IMR-90 (cell line): ENCODE measurements around the gene MMP25. TPM values are rescaled to one million over a fixed set of nuclear protein-coding genes. Genes with fewer than 3 reads are reported as not detected.

Experiments
- ATAC-seq: fragments of 200-7000 bp; cut with Tn5 transposase; 2 replicates; pipeline ENCODE4 v1.9.1; 2020; ENCODE audit warnings: low read depth, mild to moderate bottlenecking, moderate library complexity
- BruUV-seq: library from RNA; stranded (reverse); fragments of 400-500 nt; replicated peaks from 2 replicates; lab custom pipeline; 2021; lab: Mats Ljungman, UMichigan
- CTCF ChIA-PET: fragments of 300-600 bp; formaldehyde crosslinking; extraction: SDS; loops from one replicate; lab custom pipeline; 2021; ENCODE audit warnings: antibody characterized with exemption; lab: Yijun Ruan, JAX
- POLR2A ChIA-PET: fragments of 300-600 bp; sonication (Branson Sonifier 250); formaldehyde crosslinking; loops from one replicate; lab custom pipeline; 2022; ENCODE audit warnings: antibody characterized with exemption; ENCODE audit not compliant: unreplicated experiment; lab: Charles Lee
- DNase-seq: peaks from one replicate; pipeline ENCODE4 v3.0.0; 2013
- H2AFZ ChIP-seq: replicated peaks from 2 replicates; pipeline ENCODE3; 2013; ENCODE audit warnings: low read length, mild to moderate bottlenecking; ENCODE audit not compliant: poor library complexity
- H2AK5ac ChIP-seq: 2 replicates; pipeline ENCODE4 v1.6.1; 2013; ENCODE audit warnings: low read depth, low read length, inconsistent platforms
- H2AK9ac ChIP-seq: replicated peaks from 2 replicates; pipeline ENCODE3; 2013; ENCODE audit warnings: mild to moderate bottlenecking, low read depth, low read length, moderate library complexity; ENCODE audit not compliant: poor library complexity
- H2BK120ac ChIP-seq: 2 replicates; pipeline ENCODE4 v1.6.1; 2013; ENCODE audit warnings: low read depth, low read length, inconsistent platforms
- H2BK15ac ChIP-seq: 3 replicates; pipeline ENCODE4 v1.6.1; 2013; ENCODE audit warnings: low read depth, low read length, inconsistent platforms
- H2BK20ac ChIP-seq: 2 replicates; pipeline ENCODE4 v1.6.1; 2013; ENCODE audit warnings: low read depth, mild to moderate bottlenecking, inconsistent platforms, low read length, moderate library complexity
- H2BK5ac ChIP-seq: 2 replicates; pipeline ENCODE4 v1.6.1; 2013; ENCODE audit warnings: mild to moderate bottlenecking, low read depth, low read length, inconsistent platforms; ENCODE audit not compliant: poor library complexity, severe bottlenecking
- H3K14ac ChIP-seq: replicated peaks from 2 replicates; pipeline ENCODE4 v1.6.1; 2013; ENCODE audit warnings: low read depth, low read length, inconsistent platforms
- H3K18ac ChIP-seq: 2 replicates; pipeline ENCODE4 v1.6.1; 2013; ENCODE audit warnings: low read depth, low read length, control low read depth
- H3K23ac ChIP-seq: 2 replicates; pipeline ENCODE4 v1.6.1; 2013; ENCODE audit warnings: low read depth, low read length, inconsistent platforms
- H3K27ac ChIP-seq: 2 replicates; pipeline ENCODE4 v1.5.1; 2013; ENCODE audit warnings: mild to moderate bottlenecking, control low read depth, low read length; ENCODE audit not compliant: insufficient read depth
- H3K27me3 ChIP-seq: 2 replicates; pipeline ENCODE4 v1.6.1; 2013; ENCODE audit warnings: low read length; ENCODE audit not compliant: control insufficient read depth, insufficient read depth
- H3K36me3 ChIP-seq: 2 replicates; pipeline ENCODE4 v1.6.1; 2013; ENCODE audit warnings: low read length, mixed read lengths; ENCODE audit not compliant: control insufficient read depth, insufficient read depth
- H3K4ac ChIP-seq: 2 replicates; pipeline ENCODE4 v1.6.1; 2013; ENCODE audit warnings: low read depth, low read length, inconsistent platforms
- H3K4me1 ChIP-seq: 2 replicates; pipeline ENCODE4 v1.6.1; 2013; ENCODE audit warnings: low read length, mixed read lengths; ENCODE audit not compliant: control insufficient read depth, insufficient read depth
- H3K4me2 ChIP-seq: 2 replicates; pipeline ENCODE4 v1.6.1; 2013; ENCODE audit warnings: low read depth, mild to moderate bottlenecking, control low read depth, low read length, moderate library complexity
- H3K4me3 ChIP-seq: 2 replicates; pipeline ENCODE4 v1.5.1; 2013; ENCODE audit warnings: low read depth, mild to moderate bottlenecking, control low read depth, low read length, moderate library complexity; ENCODE audit not compliant: insufficient read depth
- H3K56ac ChIP-seq: 2 replicates; pipeline ENCODE4 v1.6.1; 2013; ENCODE audit warnings: low read length, inconsistent platforms; ENCODE audit not compliant: insufficient read depth; ENCODE audit errors: extremely low read depth
- H3K79me1 ChIP-seq, 2 experiments: 2 replicates each; pipeline ENCODE4 v1.6.1; 2013; ENCODE audit warnings: low read length in 2 of 2, inconsistent platforms in 1 of 2, low read depth in 1 of 2
- H3K9ac ChIP-seq: 2 replicates; pipeline ENCODE4 v1.6.1; 2013; ENCODE audit warnings: low read depth, low read length, control low read depth
- H3K9me1 ChIP-seq: 2 replicates; pipeline ENCODE4 v1.6.1; 2013; ENCODE audit warnings: low read length, inconsistent platforms; ENCODE audit not compliant: insufficient read depth
- H3K9me3 ChIP-seq: 2 replicates; pipeline ENCODE4 v1.6.1; 2013; ENCODE audit warnings: low read length; ENCODE audit not compliant: control insufficient read depth, insufficient read depth
- H4K20me1 ChIP-seq: 2 replicates; pipeline ENCODE4 v1.6.1; 2013; ENCODE audit warnings: low read length, inconsistent platforms; ENCODE audit not compliant: insufficient read depth
- H4K5ac ChIP-seq: 2 replicates; pipeline ENCODE4 v1.6.1; 2013; ENCODE audit warnings: mild to moderate bottlenecking, low read depth, low read length, control low read depth
- H4K8ac ChIP-seq, 2 experiments: 2 replicates each; pipeline ENCODE4 v1.6.1; 2013; ENCODE audit warnings: low read depth in 2 of 2, low read length in 2 of 2, control low read depth in 1 of 2, inconsistent platforms in 1 of 2
- H4K91ac ChIP-seq: 2 replicates; pipeline ENCODE4 v1.6.1; 2013; ENCODE audit warnings: low read depth, low read length, inconsistent platforms; ENCODE audit not compliant: insufficient read depth
- CTCF ChIP-seq: conservative IDR thresholded peaks from 2 replicates; pipeline ENCODE4 v1.5.1; 2012; ENCODE audit warnings: mild to moderate bottlenecking, low read depth, low read length, improper control_type of control experiment
- MAZ ChIP-seq: IDR thresholded peaks from 2 replicates; pipeline ENCODE4 v1.6.1; 2012; ENCODE audit warnings: low read depth, mild to moderate bottlenecking, low read length, improper control_type of control experiment, moderate library complexity, borderline replicate concordance
- MXI1 ChIP-seq: IDR thresholded peaks from 2 replicates; pipeline ENCODE4 v1.6.1; 2012; ENCODE audit warnings: low read depth, mild to moderate bottlenecking, low read length, moderate library complexity, borderline replicate concordance
- NFE2L2 ChIP-seq: fragments of 150-350 bp; IDR thresholded peaks from 2 replicates; pipeline ENCODE4 v1.6.1; 2016; ENCODE audit warnings: low read depth, mild to moderate bottlenecking, low read length
- RAD21 ChIP-seq: IDR thresholded peaks from 2 replicates; pipeline ENCODE4 v1.6.1; 2012; ENCODE audit warnings: low read length, improper control_type of control experiment
- USF2 ChIP-seq: fragments of 150-350 bp; IDR thresholded peaks from 2 replicates; pipeline ENCODE4 v1.6.1; 2017; ENCODE audit warnings: mild to moderate bottlenecking, antibody characterized with exemption, low read length, low read depth
- WGBS, 2 experiments: methylation state at CpG; one replicate each; pipeline versions ENCODE4 v1.1.5 to v1.1.7; 2013; ENCODE audit warnings: missing lambda C conversion rate in 2 of 2; ENCODE audit not compliant: insufficient read length in 1 of 2; ENCODE audit errors: extremely low coverage in 2 of 2; 5-methylcytosine and 5-hydroxymethylcytosine counted together
- dilution Hi-C: fragments of 300-500 bp; cut with HindIII; formaldehyde crosslinking; loops from one replicate; pipeline ENCODE4 v1.14.3; 2018; ENCODE audit warnings: low sequenced_read_pairs; ENCODE audit not compliant: unreplicated experiment
- in situ Hi-C: fragments of 300-500 bp; cut with MboI; formaldehyde crosslinking; loops from 3 replicates; pipeline ENCODE4 v1.14.3; 2019; ENCODE audit warnings: low sequenced_read_pairs, inconsistent platforms, mixed read lengths
- intact Hi-C: fragments of 100-400 bp; cut with micrococcal nuclease; formaldehyde crosslinking; loops from 2 replicates; pipeline ENCODE4 v1.10.0; 2022
- polyA plus RNA-seq, 3 experiments: library from polyadenylated mRNA; depleted of rRNA; stranded (reverse); fragments of >200 nt; gene quantifications; 2 replicates each; pipeline ENCODE4 v1.2.3, GENCODE V29; 2012; ENCODE audit warnings: low replicate concordance in 1 of 3
- total RNA-seq: library from RNA; depleted of rRNA; stranded (reverse); fragments of >200 nt; gene quantifications from 2 replicates; pipeline ENCODE4 v1.2.3, GENCODE V29; 2012

The MMP25 gene
- total and polyA plus RNA-seq, 2 of the 4 experiments (the other 2 are of a cell fraction) = 0.07 TPM; not detected in 1

DNA sequence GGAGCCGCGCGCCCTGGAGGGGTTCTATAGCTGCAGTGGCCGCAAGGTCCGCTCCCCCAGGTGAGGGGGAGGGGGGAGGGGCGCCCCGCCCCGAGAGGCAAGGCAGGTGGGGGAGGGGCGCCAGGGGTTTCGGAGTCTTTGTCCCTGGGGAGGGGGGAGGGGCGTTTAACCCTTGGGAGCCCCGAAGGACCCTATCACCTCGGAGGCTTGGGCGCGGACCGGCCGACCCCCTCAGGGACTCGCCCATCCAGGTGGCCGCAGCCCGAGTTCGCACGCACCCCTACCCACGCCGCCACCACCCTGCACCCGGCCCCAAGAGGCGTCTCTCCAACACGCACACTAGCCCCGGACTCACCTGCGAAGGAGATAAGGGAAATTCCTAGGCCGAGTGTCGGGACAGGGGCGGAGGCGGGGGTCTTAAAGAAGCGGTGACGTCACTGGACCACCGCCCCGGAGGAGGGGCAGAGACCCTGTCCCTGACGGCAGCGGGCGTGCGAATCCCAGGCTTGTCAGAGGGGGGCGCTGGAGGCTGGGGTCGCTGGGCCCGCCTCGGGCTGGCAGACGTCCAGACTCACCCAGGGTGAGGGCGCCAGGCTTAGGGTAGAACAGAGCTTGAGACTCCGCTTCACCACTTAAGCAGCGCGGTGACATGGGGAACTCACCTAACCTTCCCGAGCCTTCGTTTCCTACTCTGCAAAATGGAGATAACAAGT lies 28.4 kb upstream of the MMP25 start, which contains the start of gene CLDN6:
Gene CLDN6 (minus strand): TSS at position 390 of the 713 bp plus-strand sequence. CDS start 2,162 bp downstream, outside the sequence.
- Histone ChIP-seq H3K4ac (no peak within 1 kb of the TSS), H3K27ac (no peak within 1 kb of the TSS), H2BK5ac (no peak within 1 kb of the TSS), H3K56ac (no peak within 1 kb of the TSS), H4K8ac (no peak within 1 kb of the TSS), H2BK20ac (no peak within 1 kb of the TSS), H3K4me1 (peaks cover 8% of the 10 kb centered on the region), H3K9me3 (no peaks in the 10 kb centered on the region), H3K27me3 (peaks cover 16% of the 10 kb centered on the region), H3K18ac (no peak within 1 kb of the TSS), H3K4me3 (no peak within 1 kb of the TSS), H4K91ac (no peak within 1 kb of the TSS), H4K5ac (no peak within 1 kb of the TSS), H3K79me1 (peaks cover 0 to 17% of the 10 kb centered on the region in 2 experiments; a peak in 2 of 4 replicates), H3K36me3 (peaks cover 10% of the 10 kb centered on the region), H2BK120ac (no peak within 1 kb of the TSS), H3K9ac (no peak within 1 kb of the TSS), H2AK5ac (0 out of 2 replicates have a peak within 1 kb of the TSS, but pooled peaks have one; percentile 43), H2BK15ac (no peak within 1 kb of the TSS), H4K20me1 (peaks cover 28% of the 10 kb centered on the region), H3K9me1 (no peaks in the 10 kb centered on the region), H3K4me2 (no peak within 1 kb of the TSS), H3K23ac (no peak within 1 kb of the TSS), H2AFZ (peak within 1 kb of the TSS; percentile 53), H2AK9ac (peak within 1 kb of the TSS; percentile 42), H3K14ac (no peak within 1 kb of the TSS)
- WGBS, 2 experiments = no CpG with 5 or more reads among the region's 52 CpGs
- ATAC-seq (no peak), DNase-seq (no peak)
- CTCF ChIA-PET = no interaction called here
- in situ Hi-C loops = no loop called here
- TF ChIP-seq MXI1 = no peak
- TF ChIP-seq MAZ = no peak
- TF ChIP-seq RAD21 = no peak
- TF ChIP-seq CTCF = 0 out of 2 replicates have a peak, but pooled peaks have one; percentile 19
- TF ChIP-seq NFE2L2 = no peak
- TF ChIP-seq USF2 = no peak
- POLR2A ChIA-PET = no interaction called here
- dilution Hi-C loops = no loop called here
- intact Hi-C loops = no loop called here
- BruUV-seq = no TSS peak
